Memory B cell (primary cell): ENCODE data around the gene JAM3.

Experiments used
- ATAC-seq: fragments of 150-1000 bp; cut with Tn5 transposase; 2 replicates; pipeline ENCODE4 v1.10.0; 2021; ENCODE audit warnings: low read depth, mild to moderate bottlenecking, moderate library complexity
- DNase-seq, 2 donors: peaks; one replicate each; pipeline ENCODE4 v3.0.0; 2022; ENCODE audit warnings: low spot score in 2 of 2
- H3K27ac Mint-ChIP-seq: one replicate; pipeline ENCODE4 v1.8.0; 2022; ENCODE audit warnings: mild to moderate bottlenecking, moderate library complexity, mixed read lengths
- H3K27me3 Mint-ChIP-seq: one replicate; pipeline ENCODE4 v1.8.0; 2022; ENCODE audit warnings: mixed read lengths
- H3K36me3 Mint-ChIP-seq: one replicate; pipeline ENCODE4 v1.8.0; 2022; ENCODE audit warnings: mild to moderate bottlenecking, mixed read lengths
- H3K4me1 Mint-ChIP-seq: one replicate; pipeline ENCODE4 v1.8.0; 2022; ENCODE audit warnings: mixed read lengths
- H3K4me3 Mint-ChIP-seq: one replicate; pipeline ENCODE4 v1.8.0; 2022; ENCODE audit warnings: mild to moderate bottlenecking, moderate library complexity, mixed read lengths
- H3K9me3 Mint-ChIP-seq: one replicate; pipeline ENCODE4 v1.8.0; 2022; ENCODE audit warnings: mixed read lengths

JAM3 gene

DNA sequence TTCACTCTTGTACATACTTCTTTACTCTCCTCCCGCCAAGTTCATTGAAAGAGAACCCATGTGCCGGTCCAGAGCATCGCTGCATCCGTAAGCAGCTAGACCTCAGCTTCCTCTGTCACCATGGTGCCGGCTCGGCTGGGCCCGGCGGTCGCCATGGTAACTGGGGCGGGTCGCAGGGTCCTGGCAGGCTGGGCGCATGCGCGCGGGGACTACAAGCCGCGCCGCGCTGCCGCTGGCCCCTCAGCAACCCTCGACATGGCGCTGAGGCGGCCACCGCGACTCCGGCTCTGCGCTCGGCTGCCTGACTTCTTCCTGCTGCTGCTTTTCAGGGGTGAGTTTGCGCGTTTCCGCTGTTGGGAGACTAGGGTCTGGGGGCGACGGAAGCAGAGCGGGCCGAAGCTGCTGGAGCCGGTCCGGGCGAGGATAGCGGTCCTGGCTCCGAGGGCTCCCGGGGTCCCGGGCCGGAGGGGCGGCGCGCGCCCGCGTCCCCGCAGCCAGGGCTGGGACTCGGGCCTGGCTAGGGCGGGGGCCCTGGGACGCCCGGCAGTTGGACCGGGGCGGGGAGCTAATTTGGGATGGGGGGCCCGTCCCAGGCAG lies at the start of gene JAM3:
JAM3 (plus strand) TSS at position 244 of the 597 bp plus-strand sequence; CDS start at position 256, 12 bp downstream.
- H3K9me3 Mint-ChIP-seq = peaks cover 2% of the 10 kb centered on the region
- peak; percentile 89 for ATAC-seq
- peaks cover 29% of the 10 kb centered on the region for H3K4me1 Mint-ChIP-seq
- peak within 1 kb of the TSS; percentile 95 for H3K27ac Mint-ChIP-seq
- H3K36me3 Mint-ChIP-seq = no peaks in the 10 kb centered on the region
- peak within 1 kb of the TSS; percentile 95 for H3K4me3 Mint-ChIP-seq
- H3K27me3 Mint-ChIP-seq = peaks cover 3% of the 10 kb centered on the region
- peak; percentile 98 to 99 for DNase-seq

- no peak overlapping the region for H3K27ac Mint-ChIP-seq
- no peak overlapping the region for H3K4me3 Mint-ChIP-seq
- no peak for DNase-seq
- H3K36me3 Mint-ChIP-seq = no peaks in the 10 kb centered on the region
- H3K9me3 Mint-ChIP-seq = no peaks in the 10 kb centered on the region
- ATAC-seq = no peak
- peaks cover 2% of the 10 kb centered on the region for H3K4me1 Mint-ChIP-seq
- H3K27me3 Mint-ChIP-seq = peaks cover 12% of the 10 kb centered on the region
Observed at GRCh38 chr11:134019500-134019899, 49.4 kb upstream of the JAM3 start.

DNA sequence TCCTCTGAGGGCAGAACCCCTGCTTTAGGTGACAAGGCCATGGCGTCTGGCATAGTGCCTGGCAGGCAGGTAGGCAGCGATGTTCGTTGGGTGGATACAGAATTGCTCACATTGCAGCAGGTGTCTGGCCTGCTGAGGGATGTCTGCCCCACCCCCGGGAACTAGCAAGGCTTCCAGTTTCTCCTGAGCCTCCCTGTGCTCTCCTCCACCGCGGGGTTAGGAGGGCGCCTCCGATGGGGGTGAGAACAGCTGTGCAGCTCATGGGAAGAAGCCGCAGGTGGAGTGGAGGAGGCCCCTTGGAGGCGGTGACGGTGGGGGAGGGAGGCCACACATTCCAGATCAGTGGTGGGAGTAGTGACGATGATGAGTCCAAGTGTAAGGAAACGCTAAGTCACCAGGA lies 48.3 kb upstream of the JAM3 start:
- no peak overlapping the region for H3K4me3 Mint-ChIP-seq
- H3K36me3 Mint-ChIP-seq = no peaks in the 10 kb centered on the region
- H3K4me1 Mint-ChIP-seq = peaks cover 2% of the 10 kb centered on the region
- H3K27ac Mint-ChIP-seq = no peak overlapping the region
- ATAC-seq = no peak
- H3K27me3 Mint-ChIP-seq = peaks cover 16% of the 10 kb centered on the region
- H3K9me3 Mint-ChIP-seq = no peaks in the 10 kb centered on the region
- DNase-seq = no peak

GRCh38 chr11:134021326-134021725 lies 47.5 kb upstream of the JAM3 start:
- peaks cover 18% of the 10 kb centered on the region for H3K27me3 Mint-ChIP-seq
- DNase-seq (no peak), ATAC-seq (no peak)
- no peaks in the 10 kb centered on the region for H3K36me3 Mint-ChIP-seq
- H3K4me3 Mint-ChIP-seq = no peak overlapping the region
- no peaks in the 10 kb centered on the region for H3K9me3 Mint-ChIP-seq
- no peak overlapping the region for H3K27ac Mint-ChIP-seq
- H3K4me1 Mint-ChIP-seq = peaks cover 2% of the 10 kb centered on the region

DNA sequence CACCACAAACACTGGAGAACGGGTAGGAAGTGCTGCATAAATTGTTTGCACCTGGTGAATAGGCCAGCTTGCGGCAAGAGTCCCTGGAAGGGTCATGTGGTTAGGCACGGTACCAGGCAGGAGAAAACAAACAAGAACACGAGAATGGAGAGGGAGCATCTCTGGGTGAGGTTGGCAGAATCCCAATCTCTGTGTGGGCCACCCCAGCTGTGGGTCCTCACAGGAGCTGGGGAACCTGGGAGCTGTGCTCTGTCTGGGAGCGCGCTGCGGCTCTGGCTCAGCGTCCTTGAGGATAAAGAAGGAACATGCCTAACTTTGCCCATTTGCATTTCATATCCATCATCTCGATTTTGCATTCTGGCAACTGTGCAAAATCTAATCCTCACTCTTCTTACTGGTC lies 46.1 kb upstream of the JAM3 start:
- Mint-ChIP-seq H3K4me3 (no peak overlapping the region), H3K9me3 (no peaks in the 10 kb centered on the region), H3K36me3 (no peaks in the 10 kb centered on the region), H3K4me1 (peaks cover 3% of the 10 kb centered on the region), H3K27me3 (peaks cover 16% of the 10 kb centered on the region), H3K27ac (no peak overlapping the region)
- DNase-seq (no peak), ATAC-seq (no peak)

GRCh38 chr11:134024420-134025081 lies 44.3 kb upstream of the JAM3 start:
- no peak for DNase-seq
- ATAC-seq = no peak
- H3K4me1 Mint-ChIP-seq = peaks cover 3% of the 10 kb centered on the region
- no peaks in the 10 kb centered on the region for H3K9me3 Mint-ChIP-seq
- H3K4me3 Mint-ChIP-seq = no peak overlapping the region
- H3K27me3 Mint-ChIP-seq = peaks cover 18% of the 10 kb centered on the region
- no peak overlapping the region for H3K27ac Mint-ChIP-seq
- H3K36me3 Mint-ChIP-seq = no peaks in the 10 kb centered on the region

GRCh38 chr11:134025082-134025429 lies 43.8 kb upstream of the JAM3 start:
- Mint-ChIP-seq H3K4me3 (no peak overlapping the region), H3K27me3 (peaks cover 18% of the 10 kb centered on the region), H3K4me1 (peaks cover 2% of the 10 kb centered on the region), H3K36me3 (no peaks in the 10 kb centered on the region), H3K9me3 (no peaks in the 10 kb centered on the region), H3K27ac (no peak overlapping the region)
- DNase-seq (no peak), ATAC-seq (no peak)

DNA sequence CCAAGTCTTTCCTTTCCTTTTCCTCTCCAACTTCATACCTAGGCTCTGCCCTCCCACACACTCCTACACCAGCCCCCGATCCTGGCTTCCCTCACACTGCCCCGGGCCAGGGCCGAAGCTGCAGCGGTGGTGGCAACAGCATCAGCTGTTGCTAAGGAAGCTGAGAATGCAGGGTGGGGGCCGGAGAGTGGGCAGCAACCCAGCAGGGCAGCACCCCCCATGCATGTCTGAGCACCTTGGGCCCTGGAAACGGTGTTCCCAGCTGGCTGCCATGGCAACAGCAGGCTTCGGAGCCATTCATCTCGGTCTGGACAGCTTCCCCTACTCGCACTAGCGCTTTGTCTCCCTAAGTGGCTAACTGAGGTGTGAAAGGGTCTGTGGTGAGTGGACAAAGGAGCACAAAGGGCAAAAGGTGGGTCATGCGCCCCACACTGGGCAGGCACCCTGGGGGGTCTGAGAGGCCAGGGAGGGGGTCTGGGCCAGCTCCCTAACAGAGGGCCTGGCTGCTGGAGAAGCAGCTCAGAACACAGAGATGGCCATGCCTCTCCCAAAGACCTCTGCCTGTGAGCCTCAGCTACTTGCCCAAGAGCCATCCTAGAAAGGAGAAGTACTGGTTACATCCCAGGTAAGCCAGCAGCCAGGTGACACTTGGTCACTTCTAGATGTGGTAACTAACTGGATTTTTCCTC lies 42.1 kb upstream of the JAM3 start:
- DNase-seq (no peak), ATAC-seq (no peak)
- peaks cover 2% of the 10 kb centered on the region for H3K4me1 Mint-ChIP-seq
- H3K36me3 Mint-ChIP-seq = no peaks in the 10 kb centered on the region
- H3K4me3 Mint-ChIP-seq = no peak overlapping the region
- no peaks in the 10 kb centered on the region for H3K9me3 Mint-ChIP-seq
- H3K27me3 Mint-ChIP-seq = peaks cover 24% of the 10 kb centered on the region
- H3K27ac Mint-ChIP-seq = no peak overlapping the region

DNA sequence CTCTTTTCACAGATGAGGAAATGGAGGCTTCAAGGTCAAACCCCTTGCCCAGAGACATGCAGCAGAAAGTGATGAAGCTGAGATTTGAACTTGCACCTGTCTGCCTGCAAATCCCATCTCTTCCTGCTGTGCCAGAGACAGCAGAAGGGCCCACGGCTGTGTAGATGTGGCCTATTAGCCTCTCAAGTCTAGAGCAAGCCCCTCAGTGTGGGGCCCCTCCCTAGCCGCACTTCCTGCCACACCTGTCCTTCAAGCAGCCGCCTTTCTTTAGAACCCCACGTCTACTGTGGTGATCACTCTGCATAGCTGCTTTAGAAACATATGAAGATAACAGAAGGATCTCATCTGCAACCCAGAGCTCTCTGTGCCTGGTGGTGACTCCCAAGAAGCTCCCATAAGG lies 41.2 kb upstream of the JAM3 start:
- H3K4me1 Mint-ChIP-seq = peaks cover 4% of the 10 kb centered on the region
- no peak overlapping the region for H3K4me3 Mint-ChIP-seq
- no peaks in the 10 kb centered on the region for H3K9me3 Mint-ChIP-seq
- DNase-seq (no peak), ATAC-seq (no peak)
- H3K27me3 Mint-ChIP-seq = peaks cover 26% of the 10 kb centered on the region
- no peak overlapping the region for H3K27ac Mint-ChIP-seq
- H3K36me3 Mint-ChIP-seq = no peaks in the 10 kb centered on the region

- ATAC-seq = no peak
- no peaks in the 10 kb centered on the region for H3K9me3 Mint-ChIP-seq
- H3K27ac Mint-ChIP-seq = no peak overlapping the region
- no peaks in the 10 kb centered on the region for H3K36me3 Mint-ChIP-seq
- H3K4me1 Mint-ChIP-seq = peaks cover 6% of the 10 kb centered on the region
- H3K4me3 Mint-ChIP-seq = no peak overlapping the region
- no peak for DNase-seq
- H3K27me3 Mint-ChIP-seq = peaks cover 26% of the 10 kb centered on the region
Observed at GRCh38 chr11:134028368-134028920, 40.4 kb upstream of the JAM3 start.

DNA sequence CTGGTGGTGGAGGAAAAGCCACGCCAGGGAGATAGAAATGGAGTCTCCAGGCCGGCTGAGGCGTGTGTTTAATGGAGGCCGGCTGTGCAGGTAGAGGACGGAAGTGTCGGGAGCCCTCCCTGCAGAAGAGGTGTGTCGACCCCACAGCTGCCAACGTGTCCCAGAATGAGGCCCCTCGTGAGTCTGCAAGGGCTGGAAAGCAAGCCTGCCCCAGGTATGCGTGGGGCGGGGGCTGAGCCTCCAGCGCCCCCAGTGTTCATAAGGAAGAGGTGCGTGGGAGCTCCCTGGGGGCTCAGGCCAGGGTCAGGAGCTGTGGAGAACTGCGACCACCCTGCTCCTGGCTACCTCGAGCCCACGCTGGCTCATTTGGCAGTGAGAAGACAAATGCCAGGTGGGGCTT lies 38.0 kb upstream of the JAM3 start:
- H3K27me3 Mint-ChIP-seq = peaks cover 26% of the 10 kb centered on the region
- peaks cover 14% of the 10 kb centered on the region for H3K4me1 Mint-ChIP-seq
- ATAC-seq (no peak), DNase-seq (no peak)
- H3K27ac Mint-ChIP-seq = no peak overlapping the region
- no peaks in the 10 kb centered on the region for H3K36me3 Mint-ChIP-seq
- no peaks in the 10 kb centered on the region for H3K9me3 Mint-ChIP-seq
- H3K4me3 Mint-ChIP-seq = no peak overlapping the region

- Mint-ChIP-seq H3K27ac (no peak overlapping the region), H3K27me3 (peaks cover 23% of the 10 kb centered on the region), H3K9me3 (no peaks in the 10 kb centered on the region), H3K36me3 (no peaks in the 10 kb centered on the region), H3K4me3 (no peak overlapping the region), H3K4me1 (peaks cover 14% of the 10 kb centered on the region)
- ATAC-seq = no peak
- DNase-seq = no peak
Observed at GRCh38 chr11:134032043-134032442, 36.8 kb upstream of the JAM3 start.

DNA sequence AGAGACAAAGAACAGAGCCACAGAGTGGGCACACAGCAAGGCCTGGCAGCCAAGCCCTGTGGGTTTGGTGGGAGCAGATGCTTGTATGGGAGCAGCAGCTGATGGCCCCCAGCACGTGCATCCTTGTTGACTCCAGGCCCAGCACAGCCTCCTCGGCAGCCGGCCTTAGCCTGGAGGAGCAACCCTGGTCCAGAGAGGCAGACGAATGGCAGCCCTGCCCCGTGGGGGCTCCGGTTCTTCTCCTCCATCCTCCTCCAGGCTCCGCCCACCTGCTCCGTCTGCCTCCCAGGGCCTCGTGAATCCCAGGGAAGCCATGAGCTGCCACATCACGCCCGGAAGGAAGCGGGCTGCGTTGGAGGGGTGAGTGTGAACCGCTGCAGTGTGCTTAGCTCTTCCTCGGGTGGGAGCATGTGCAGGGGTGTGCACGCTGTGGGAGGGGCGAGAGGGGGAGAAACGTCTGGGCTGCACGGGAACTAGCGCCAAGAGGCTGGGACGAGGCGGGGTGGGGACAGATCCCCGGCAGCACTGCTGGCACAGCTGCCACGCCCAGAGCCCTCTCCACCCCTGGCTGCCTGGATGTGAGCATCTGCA lies 36.3 kb upstream of the JAM3 start:
- peaks cover 16% of the 10 kb centered on the region for H3K4me1 Mint-ChIP-seq
- no peak overlapping the region for H3K4me3 Mint-ChIP-seq
- H3K36me3 Mint-ChIP-seq = no peaks in the 10 kb centered on the region
- ATAC-seq (no peak), DNase-seq (no peak)
- no peaks in the 10 kb centered on the region for H3K9me3 Mint-ChIP-seq
- H3K27me3 Mint-ChIP-seq = peaks cover 21% of the 10 kb centered on the region
- H3K27ac Mint-ChIP-seq = no peak overlapping the region

DNA sequence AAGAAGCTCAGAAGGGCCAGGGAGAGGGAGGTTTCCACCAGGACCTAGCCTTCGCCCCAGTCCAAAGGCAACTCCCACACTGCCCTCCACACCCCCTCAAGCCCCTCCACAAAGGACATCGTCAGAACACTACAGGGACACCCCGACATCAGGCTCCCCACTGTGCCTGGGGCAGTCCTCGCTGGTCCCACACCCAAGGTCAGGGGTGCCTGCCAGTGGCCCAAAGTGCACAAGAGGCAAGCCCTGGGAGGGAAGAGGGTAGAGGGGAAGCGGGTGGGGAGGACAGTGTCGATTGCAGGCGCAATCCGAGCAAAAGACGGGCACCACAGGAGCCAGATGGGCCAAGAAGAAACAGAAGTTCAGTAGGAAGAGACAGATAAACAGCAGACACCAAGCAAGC lies 35.6 kb upstream of the JAM3 start:
- no peak for DNase-seq
- H3K4me1 Mint-ChIP-seq = peaks cover 20% of the 10 kb centered on the region
- no peak overlapping the region for H3K4me3 Mint-ChIP-seq
- H3K9me3 Mint-ChIP-seq = no peaks in the 10 kb centered on the region
- no peak for ATAC-seq
- H3K27me3 Mint-ChIP-seq = peaks cover 21% of the 10 kb centered on the region
- H3K27ac Mint-ChIP-seq = no peak overlapping the region
- no peaks in the 10 kb centered on the region for H3K36me3 Mint-ChIP-seq
